Nucleus accumbens (tissue), 56 donors: Measurements from ENCODE around the gene DDTL.
"Not testable (repeated sequence)": the region's sequence is repeated elsewhere in the genome, so short reads cannot be mapped to it uniquely, and the experiment has no call there.

Experiments
- DNase-seq, 56 donors: peaks; one replicate each; lab custom pipeline; 2025; lab: John Stamatoyannopoulos, UW

Gene DDTL

GRCh38 chr22:23966568-23966967 is at the start of gene DDTL:
Gene DDTL, plus strand, starts transcription at chr22:23966888. Its CDS starts 27 bp downstream, at chr22:23966915.
- DNase-seq, result not testable (repeated sequence)

- not testable (repeated sequence) for DNase-seq
Observed at GRCh38 chr22:23920267-23920611, 46.4 kb upstream of the DDTL start.

- not testable (repeated sequence) for DNase-seq
Observed at GRCh38 chr22:23921586-23922201, 45.0 kb upstream of the DDTL start.

- no peak for DNase-seq
Observed at GRCh38 chr22:23922921-23923320, 43.8 kb upstream of the DDTL start.

- no peak for DNase-seq
Observed at GRCh38 chr22:23925020-23925606, 41.6 kb upstream of the DDTL start.

- no peak for DNase-seq
Observed at GRCh38 chr22:23926561-23926960, 40.1 kb upstream of the DDTL start.

GRCh38 chr22:23938328-23939016 is 28.2 kb upstream of the DDTL start:
- no peak for DNase-seq

- DNase-seq, result no peak
Observed at GRCh38 chr22:23939017-23939357, 27.7 kb upstream of the DDTL start.

- DNase-seq, result not testable (repeated sequence)
Observed at GRCh38 chr22:23940166-23940565, 26.5 kb upstream of the DDTL start.

GRCh38 chr22:23947391-23947790 is 19.3 kb upstream of the DDTL start:
- not testable (repeated sequence) for DNase-seq

- DNase-seq, result not testable (repeated sequence)
Observed at GRCh38 chr22:23949764-23950163, 16.9 kb upstream of the DDTL start.

GRCh38 chr22:23951383-23951782 is 15.3 kb upstream of the DDTL start:
- not testable (repeated sequence) for DNase-seq

GRCh38 chr22:23952794-23953405 is 13.8 kb upstream of the DDTL start:
- DNase-seq, result not testable (repeated sequence)

- not testable (repeated sequence) for DNase-seq
Observed at GRCh38 chr22:23953485-23953884, 13.2 kb upstream of the DDTL start.

- DNase-seq, result not testable (repeated sequence)
Observed at GRCh38 chr22:23954193-23954990, 12.3 kb upstream of the DDTL start.

- not testable (repeated sequence) for DNase-seq
Observed at GRCh38 chr22:23954991-23955305, 11.7 kb upstream of the DDTL start.

- not testable (repeated sequence) for DNase-seq
Observed at GRCh38 chr22:23955886-23956285, 10.8 kb upstream of the DDTL start.

GRCh38 chr22:23956301-23956900 is 10.3 kb upstream of the DDTL start:
- DNase-seq, result peak in 51 of 56 donors; percentile 11 to 90 (median 64)

GRCh38 chr22:23961084-23961771 is 5.5 kb upstream of the DDTL start, which contains the start of gene GSTT2B:
Gene GSTT2B, minus strand, starts transcription at chr22:23961195. Its CDS starts 64 bp downstream, at chr22:23961131.
- DNase-seq, result not testable (repeated sequence)

GRCh38 chr22:23966094-23966493 is 594 bp upstream of the DDTL start:
- DNase-seq, result not testable (repeated sequence)
